Ectodermal cell (in vitro differentiated cells): ENCODE results near the gene NDUFAF8. TPM values are rescaled to one million over a fixed set of nuclear protein-coding genes. Genes with fewer than 3 reads are reported as not detected.

Experiments
- H3K27ac ChIP-seq: 2 replicates; pipeline ENCODE4 v1.7.0; 2013; ENCODE audit warnings: mild to moderate bottlenecking, low read depth, low read length; ENCODE audit not compliant: insufficient read depth, poor library complexity, severe bottlenecking
- H3K27me3 ChIP-seq: 2 replicates; pipeline ENCODE4 v1.7.0; 2013; ENCODE audit warnings: mild to moderate bottlenecking, low read length; ENCODE audit not compliant: insufficient read depth, control insufficient read depth, poor library complexity, severe bottlenecking
- H3K36me3 ChIP-seq: one replicate; pipeline ENCODE4 v1.7.0; 2013; ENCODE audit warnings: low read length; ENCODE audit not compliant: control insufficient read depth, insufficient read depth
- H3K4me1 ChIP-seq: one replicate; pipeline ENCODE4 v1.7.0; 2013; ENCODE audit warnings: low read length; ENCODE audit not compliant: control insufficient read depth, insufficient read depth
- H3K4me3 ChIP-seq: 2 replicates; pipeline ENCODE4 v1.7.0; 2013; ENCODE audit warnings: low read depth, low read length, control low read depth; ENCODE audit not compliant: insufficient read depth
- H3K9me3 ChIP-seq: 2 replicates; pipeline ENCODE4 v1.7.0; 2013; ENCODE audit warnings: mild to moderate bottlenecking, low read length, moderate library complexity; ENCODE audit not compliant: control insufficient read depth
- WGBS, 2 experiments: methylation state at CpG; one replicate each; pipeline ENCODE4 v1.1.7; 2013; ENCODE audit warnings: missing lambda C conversion rate in 2 of 2; 5-methylcytosine and 5-hydroxymethylcytosine counted together
- polyA plus RNA-seq, 4 experiments: library from polyadenylated mRNA; stranded (reverse); fragments of 50-300 nt; gene quantifications; one replicate each; pipeline ENCODE4 v1.2.3, GENCODE V29; 2013

The NDUFAF8 gene
- polyA plus RNA-seq (2013, experiment 1 of 4): 37.9 TPM
- 44.0 TPM for polyA plus RNA-seq (2013, experiment 2 of 4)
- polyA plus RNA-seq (2013, experiment 3 of 4): 33.1 TPM
- 50.2 TPM for polyA plus RNA-seq (2013, experiment 4 of 4)

- Histone ChIP-seq H3K36me3 (no peaks in the 10 kb centered on the region), H3K4me1 (peaks cover 12% of the 10 kb centered on the region), H3K9me3 (no peaks in the 10 kb centered on the region), H3K4me3 (peak within 1 kb of the TSS; percentile 96), H3K27me3 (no peaks in the 10 kb centered on the region), H3K27ac (no peak within 1 kb of the TSS)
- WGBS, 2 experiments: 0% methylated on average over 100 of the region's 100 CpGs
These were observed at the start of gene NDUFAF8, which contains the start of gene TEPSIN for GRCh38 chr17:81238815-81239713. NDUFAF8 (plus strand) TSS chr17:81239318; CDS start chr17:81239364, 46 bp downstream. TEPSIN (minus strand) TSS chr17:81239055; CDS start chr17:81239033, 22 bp downstream.

DNA sequence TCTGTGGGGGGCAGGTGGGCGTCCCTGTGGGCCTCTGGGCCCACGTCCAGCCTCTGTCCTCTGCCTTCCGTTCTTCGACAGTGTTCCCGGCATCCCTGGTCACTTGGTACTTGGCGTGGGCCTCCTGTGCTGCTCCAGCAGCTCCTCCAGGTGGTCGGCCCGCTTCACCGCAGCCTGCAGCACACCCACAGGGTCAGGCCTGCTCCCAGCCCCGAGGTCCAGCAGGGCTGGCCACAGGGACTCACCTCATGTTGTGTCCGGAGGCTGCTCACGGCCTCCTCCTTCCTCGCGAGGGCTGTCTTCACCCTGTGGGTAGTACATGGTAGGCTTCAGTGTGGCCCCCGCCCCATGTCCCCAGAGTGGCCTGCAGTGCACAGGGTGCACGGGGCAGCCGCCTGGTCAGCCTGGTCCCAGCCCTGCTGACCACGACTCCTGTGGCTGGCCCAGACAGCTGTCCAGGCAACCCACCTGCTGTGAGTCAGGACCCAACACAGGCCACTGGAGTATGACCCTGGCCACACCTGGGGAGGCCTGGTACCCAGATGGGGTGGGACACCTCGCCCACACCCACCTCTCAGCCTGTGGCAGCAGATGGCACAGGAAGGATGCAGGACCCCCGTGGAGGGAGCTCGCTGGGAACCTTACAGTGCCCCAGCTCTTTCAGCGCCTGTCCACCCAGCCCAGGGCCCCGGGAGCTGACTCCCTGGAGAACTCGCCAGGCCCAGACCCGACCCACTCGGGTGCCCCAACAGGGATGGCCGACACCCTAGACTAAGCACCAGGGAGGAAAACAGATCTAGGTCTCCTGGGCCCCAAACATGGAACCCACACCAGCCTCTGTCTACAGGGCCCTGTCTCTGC lies 49.2 kb upstream of the NDUFAF8 start:
- no peak overlapping the region for H3K4me3 ChIP-seq
- H3K27me3 ChIP-seq: no peaks in the 10 kb centered on the region
- WGBS, 2 experiments: 93% methylated on average over 27 of the region's 27 CpGs
- peaks cover 3% of the 10 kb centered on the region for H3K36me3 ChIP-seq
- no peak overlapping the region for H3K27ac ChIP-seq
- peaks cover 6% of the 10 kb centered on the region for H3K4me1 ChIP-seq
- H3K9me3 ChIP-seq: no peaks in the 10 kb centered on the region

DNA sequence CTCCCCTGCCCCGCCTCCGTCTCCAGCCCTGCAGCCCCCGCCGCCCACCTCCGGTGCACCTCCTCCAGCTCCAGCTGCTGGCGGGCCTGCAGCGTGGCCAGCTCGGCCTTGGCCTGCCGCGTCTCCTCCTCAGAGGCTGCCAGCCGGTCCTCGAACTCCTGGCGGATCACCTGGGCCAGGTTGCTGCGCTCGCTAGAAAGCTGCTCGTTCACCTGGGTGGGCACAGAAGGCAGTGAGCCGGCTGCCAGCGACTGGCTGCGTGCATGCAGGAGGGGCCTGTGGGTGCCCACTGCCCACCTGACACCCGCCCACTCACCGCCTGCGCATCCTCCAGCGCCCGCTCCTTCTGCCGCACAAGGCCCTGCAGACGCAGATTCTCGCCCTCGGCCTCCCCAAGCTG lies 48.5 kb upstream of the NDUFAF8 start:
- Histone ChIP-seq H3K4me3 (no peak overlapping the region), H3K36me3 (peaks cover 3% of the 10 kb centered on the region), H3K9me3 (no peaks in the 10 kb centered on the region), H3K27me3 (no peaks in the 10 kb centered on the region), H3K4me1 (no peaks in the 10 kb centered on the region), H3K27ac (no peak overlapping the region)
- WGBS, 2 experiments: 96 to 97% methylated on average over 28 of the region's 28 CpGs

DNA sequence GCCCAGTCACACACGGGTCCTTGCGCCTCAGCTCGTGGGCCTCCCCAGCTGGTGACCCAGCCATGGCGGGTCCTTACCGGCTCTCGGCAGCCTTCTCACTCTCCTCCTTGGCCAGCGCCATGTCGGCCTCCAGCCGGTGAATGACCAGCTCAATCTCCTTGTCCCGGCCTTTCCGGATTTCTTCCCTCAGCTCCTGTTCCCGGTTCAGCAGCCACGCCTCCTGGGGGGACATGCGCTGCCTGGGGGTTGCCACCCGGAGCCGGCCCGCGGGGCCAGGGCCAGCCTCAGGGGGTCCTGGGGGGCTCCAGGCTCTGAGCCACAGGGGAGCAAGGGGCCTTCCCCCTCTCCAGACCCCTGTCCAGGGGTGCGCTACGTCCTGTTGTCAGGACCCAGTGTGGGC lies 48.0 kb upstream of the NDUFAF8 start:
- Histone ChIP-seq H3K9me3 (no peaks in the 10 kb centered on the region), H3K27ac (no peak overlapping the region), H3K27me3 (no peaks in the 10 kb centered on the region), H3K36me3 (peaks cover 3% of the 10 kb centered on the region), H3K4me1 (no peaks in the 10 kb centered on the region), H3K4me3 (no peak overlapping the region)
- WGBS, 2 experiments: 89 to 91% methylated on average over 20 of the region's 20 CpGs

DNA sequence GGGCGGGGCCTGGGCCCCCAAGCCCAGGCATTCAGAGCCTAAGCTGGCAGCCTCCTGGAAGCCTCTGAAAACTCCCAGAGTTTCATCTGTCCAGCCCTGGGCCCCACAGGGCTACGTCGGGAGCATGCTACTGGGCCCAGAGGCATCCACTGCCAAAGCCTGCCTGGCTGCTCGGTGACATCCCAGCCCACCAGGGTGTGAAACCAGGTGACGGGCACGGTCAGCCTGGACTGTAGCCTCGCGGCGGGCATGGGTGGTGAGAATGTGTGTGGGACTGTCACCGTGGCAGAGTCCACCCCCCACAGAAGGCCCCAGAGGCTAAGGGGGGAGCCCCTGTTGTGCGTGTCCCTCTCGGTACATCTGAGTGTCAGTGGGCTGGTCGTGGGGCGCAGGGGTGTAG lies 47.5 kb upstream of the NDUFAF8 start:
- 96 to 98% methylated on average over 14 of the region's 14 CpGs for WGBS, 2 experiments
- peaks cover 6% of the 10 kb centered on the region for H3K36me3 ChIP-seq

GRCh38 chr17:81192386-81193050 lies 46.6 kb upstream of the NDUFAF8 start:
- Histone ChIP-seq H3K9me3 (no peaks in the 10 kb centered on the region), H3K36me3 (peaks cover 8% of the 10 kb centered on the region)
- 86 to 88% methylated on average over 34 of the region's 34 CpGs for WGBS, 2 experiments

More for the DNA sequence above, 47.5 kb upstream of the NDUFAF8 start:
- Histone ChIP-seq H3K27ac (no peak overlapping the region), H3K9me3 (no peaks in the 10 kb centered on the region), H3K4me3 (no peak overlapping the region), H3K4me1 (no peaks in the 10 kb centered on the region), H3K27me3 (no peaks in the 10 kb centered on the region)

GRCh38 chr17:81193051-81193410 lies 46.1 kb upstream of the NDUFAF8 start:
- H3K36me3 ChIP-seq: peaks cover 11% of the 10 kb centered on the region
- WGBS, 2 experiments: 94% methylated on average over 17 of the region's 17 CpGs
- H3K27ac ChIP-seq: no peak overlapping the region
- H3K4me1 ChIP-seq: no peaks in the 10 kb centered on the region
- H3K27me3 ChIP-seq: no peaks in the 10 kb centered on the region
- H3K4me3 ChIP-seq: no peak overlapping the region
- H3K9me3 ChIP-seq: no peaks in the 10 kb centered on the region

More at GRCh38 chr17:81192386-81193050, 46.6 kb upstream of the NDUFAF8 start:
- Histone ChIP-seq H3K27me3 (no peaks in the 10 kb centered on the region), H3K4me1 (no peaks in the 10 kb centered on the region), H3K27ac (no peak overlapping the region), H3K4me3 (no peak overlapping the region)

DNA sequence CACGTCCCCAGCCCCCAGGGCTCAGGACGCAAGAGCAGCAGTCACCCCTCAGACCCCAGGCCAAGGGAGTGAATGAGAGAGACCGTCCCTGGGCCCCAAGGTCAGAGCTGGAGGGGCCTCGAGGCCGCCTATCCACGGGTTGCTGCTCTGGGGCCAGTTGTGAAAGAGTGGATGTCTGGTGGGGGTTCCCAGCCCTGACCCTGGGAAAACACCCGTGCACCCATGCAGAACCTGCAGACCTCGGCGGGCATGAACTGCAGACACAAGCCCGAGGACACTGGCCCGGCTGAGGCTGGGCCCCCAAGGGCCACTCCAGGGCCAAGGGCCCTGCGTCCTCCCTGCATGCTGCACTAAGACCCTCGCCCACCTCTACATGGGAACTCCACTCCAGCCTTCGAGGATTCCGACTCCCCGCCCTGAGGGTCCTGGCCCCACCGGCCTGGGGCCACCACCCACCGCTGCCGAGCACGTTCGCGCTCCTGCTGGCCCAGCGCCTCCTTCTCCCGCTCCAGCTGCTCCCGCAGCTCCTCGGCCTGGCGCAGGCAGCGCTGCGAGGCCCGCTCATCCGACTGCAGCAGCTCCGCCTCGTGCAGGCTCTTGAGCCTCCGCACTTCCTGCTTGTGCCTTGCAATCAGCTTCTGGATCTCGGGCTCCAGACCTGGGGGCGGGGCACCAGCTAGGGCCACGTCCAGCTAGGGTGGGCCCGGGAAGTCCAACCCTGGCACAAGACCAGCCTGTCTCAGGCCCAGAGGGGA lies 45.5 kb upstream of the NDUFAF8 start:
- no peaks in the 10 kb centered on the region for H3K27me3 ChIP-seq
- WGBS, 2 experiments: 94 to 96% methylated on average over 38 of the region's 38 CpGs

GRCh38 chr17:81194225-81194760 lies 44.8 kb upstream of the NDUFAF8 start:
- Histone ChIP-seq H3K27me3 (no peaks in the 10 kb centered on the region), H3K9me3 (no peaks in the 10 kb centered on the region), H3K36me3 (peaks cover 20% of the 10 kb centered on the region), H3K4me3 (no peak overlapping the region), H3K4me1 (no peaks in the 10 kb centered on the region), H3K27ac (no peak overlapping the region)
- WGBS, 2 experiments: 95 to 97% methylated on average over 21 of the region's 21 CpGs

More for the DNA sequence above, 45.5 kb upstream of the NDUFAF8 start:
- H3K4me3 ChIP-seq: no peak overlapping the region
- H3K4me1 ChIP-seq: no peaks in the 10 kb centered on the region
- no peaks in the 10 kb centered on the region for H3K9me3 ChIP-seq
- H3K27ac ChIP-seq: no peak overlapping the region
- peaks cover 16% of the 10 kb centered on the region for H3K36me3 ChIP-seq
